Amygdala (tissue), 56 donors: Measurements from ENCODE around the gene CAPZA2.
A peak's percentile ranks its signal among the peaks of the same experiment; 100 is the strongest.
"Not testable (repeated sequence)": the region's sequence is repeated elsewhere in the genome, so short reads cannot be mapped to it uniquely, and the experiment has no call there.

Experiments
- DNase-seq, 56 donors: peaks; one replicate each; lab custom pipeline; 2025; lab: John Stamatoyannopoulos, UW

The CAPZA2 gene

DNA sequence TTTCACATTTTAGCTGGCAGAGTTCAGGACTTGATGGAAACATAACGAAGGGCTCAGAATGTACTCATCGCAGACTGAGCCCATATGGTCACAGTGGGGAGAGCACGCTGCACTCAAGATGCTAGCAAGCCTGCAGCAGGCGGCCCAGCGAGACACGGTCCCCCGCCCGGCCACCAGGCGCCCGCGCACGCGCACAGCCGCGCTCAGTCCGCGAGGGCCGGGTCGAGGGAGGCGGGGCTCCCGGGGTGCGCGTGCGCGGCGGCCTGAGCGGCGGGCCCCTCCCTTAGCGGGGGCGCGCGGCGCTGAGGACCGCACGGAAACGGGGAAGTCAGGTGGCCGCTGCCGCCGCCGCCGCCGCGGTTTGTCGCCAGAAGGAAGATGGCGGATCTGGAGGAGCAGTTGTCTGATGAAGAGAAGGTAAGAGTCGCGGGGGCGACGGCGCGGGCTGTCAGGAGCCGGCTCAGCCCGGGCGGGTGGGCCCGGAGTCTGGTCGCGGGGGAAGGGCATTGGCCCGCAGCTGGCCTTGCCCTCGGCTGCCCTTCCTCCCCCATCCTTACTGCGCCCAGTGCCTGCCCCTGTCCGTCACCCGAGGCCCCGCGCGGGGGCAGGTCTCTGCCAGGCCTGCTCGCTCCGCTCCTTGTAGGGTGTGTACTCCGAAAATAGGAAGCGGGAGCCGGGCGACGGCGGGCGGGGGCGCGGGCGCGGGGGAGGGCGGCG lies at the start of gene CAPZA2:
Gene CAPZA2 (plus strand): TSS at position 354 of the 717 bp plus-strand sequence. CDS start 25 bp downstream, at position 379.
- DNase-seq, result peak; percentile 41 to 94 (median 85)

DNA sequence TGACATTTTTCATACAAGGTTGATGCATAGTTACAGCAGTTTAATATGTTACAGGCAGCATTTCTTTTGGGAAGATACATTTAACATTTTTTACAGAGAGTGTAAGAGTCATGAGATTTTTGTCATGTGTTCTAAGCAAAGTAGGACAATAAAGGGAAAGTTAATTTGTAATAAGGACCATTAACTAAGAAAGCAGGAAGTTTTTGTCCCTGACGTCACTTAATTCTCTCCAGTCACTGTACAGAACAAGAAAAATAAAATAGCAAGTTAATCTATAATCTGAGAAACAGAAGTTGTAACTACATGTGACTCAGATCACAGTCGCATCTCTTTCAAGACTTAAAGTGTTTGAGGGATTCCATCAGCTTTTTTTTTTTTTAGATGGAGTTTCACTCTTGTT lies 49.5 kb upstream of the CAPZA2 start:
- no peak for DNase-seq

DNA sequence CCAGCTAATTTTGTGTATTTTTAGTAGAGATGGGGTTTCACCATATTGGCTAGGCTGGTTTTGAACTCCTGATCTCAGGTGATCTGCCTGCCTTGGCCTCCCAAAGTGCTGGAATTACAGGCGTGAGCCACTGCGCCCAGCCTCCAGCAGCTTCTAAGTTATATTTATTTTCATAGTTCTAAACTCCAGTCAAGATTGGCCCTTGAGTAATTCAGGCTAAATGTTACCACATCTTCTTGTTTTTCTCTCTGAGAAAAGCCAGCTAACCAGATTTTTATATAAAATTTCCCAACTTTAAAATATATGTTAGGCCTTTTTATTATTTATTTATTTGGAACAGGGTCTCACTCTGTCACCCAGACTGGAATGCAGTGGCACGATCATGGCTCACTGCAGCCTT lies 49.0 kb upstream of the CAPZA2 start:
- DNase-seq, result not testable (repeated sequence)

DNA sequence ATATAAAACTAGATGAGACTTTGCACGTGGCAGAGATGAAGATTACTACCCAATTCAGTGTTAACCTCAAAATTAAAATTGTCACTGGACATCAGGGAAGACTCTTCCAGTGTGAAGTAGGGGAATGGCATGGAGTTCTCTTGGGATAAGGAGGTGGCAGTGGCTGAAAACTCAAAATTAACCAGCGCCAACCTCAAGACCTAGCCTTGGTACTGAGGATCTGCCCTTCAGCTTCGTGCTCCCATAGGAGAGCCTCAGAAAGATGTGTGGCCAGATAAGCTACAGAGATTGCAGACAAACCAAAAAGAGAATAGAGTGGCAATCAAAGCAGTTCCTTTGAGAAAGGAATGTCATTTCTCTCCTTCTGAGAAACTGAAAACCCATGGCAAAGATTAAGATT lies 47.3 kb upstream of the CAPZA2 start:
- no peak for DNase-seq

DNA sequence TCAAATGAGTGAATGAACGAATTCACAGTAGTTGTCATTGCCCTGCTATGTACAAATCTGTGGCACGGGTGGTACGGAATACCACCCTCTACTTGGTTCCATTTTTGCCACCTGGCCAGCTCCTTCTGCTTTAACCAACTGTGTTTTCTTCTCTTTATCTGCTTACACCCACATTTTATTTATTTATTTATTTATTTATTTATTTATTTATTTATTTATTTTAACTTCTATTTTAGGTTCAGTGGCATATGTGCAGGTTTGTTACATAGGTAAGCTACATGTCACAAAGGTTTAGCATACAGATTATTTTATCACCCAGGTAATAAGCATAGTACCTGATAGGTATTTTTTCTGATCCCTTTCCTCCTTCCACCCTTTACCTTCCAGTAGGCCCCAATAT lies 42.2 kb upstream of the CAPZA2 start:
- DNase-seq, result no peak

DNA sequence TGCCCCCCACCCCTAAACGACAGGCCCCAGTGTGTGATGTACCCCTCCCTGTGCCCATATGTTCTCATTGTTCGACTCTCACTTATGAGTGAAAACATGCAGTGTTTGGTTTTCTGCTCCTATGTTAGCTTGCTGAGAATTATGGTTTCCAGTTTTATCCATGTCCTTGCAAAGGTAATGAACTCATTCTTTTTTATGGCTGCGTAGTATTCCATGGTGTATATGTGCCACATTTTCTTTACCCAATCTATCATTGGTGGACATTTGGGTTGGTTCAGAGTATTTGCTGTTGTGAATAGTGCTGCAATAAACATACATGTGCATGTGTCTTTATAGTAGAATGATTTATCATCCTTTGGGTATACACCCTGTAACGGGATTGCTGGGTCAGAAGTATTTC lies 40.7 kb upstream of the CAPZA2 start:
- DNase-seq, result not testable (repeated sequence)

DNA sequence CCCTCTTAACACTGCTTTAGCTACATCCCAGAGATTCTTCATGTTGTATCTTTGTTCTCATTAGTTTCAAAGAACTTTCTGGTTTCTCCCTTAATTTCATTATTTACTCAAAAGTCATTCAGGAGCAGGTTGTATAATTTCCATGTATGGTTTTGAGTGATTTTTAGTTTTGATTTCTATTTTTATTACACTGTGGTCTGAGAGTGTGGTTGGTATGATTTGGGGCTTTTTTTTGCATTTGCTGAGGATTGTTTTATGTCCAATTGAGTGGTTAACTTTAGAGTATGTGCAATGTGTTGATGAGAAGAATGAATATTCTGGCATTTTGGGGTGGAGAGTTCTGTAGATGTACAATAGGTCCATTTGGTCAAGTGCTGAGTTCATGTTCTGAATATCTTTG lies 37.9 kb upstream of the CAPZA2 start:
- DNase-seq, result no peak

DNA sequence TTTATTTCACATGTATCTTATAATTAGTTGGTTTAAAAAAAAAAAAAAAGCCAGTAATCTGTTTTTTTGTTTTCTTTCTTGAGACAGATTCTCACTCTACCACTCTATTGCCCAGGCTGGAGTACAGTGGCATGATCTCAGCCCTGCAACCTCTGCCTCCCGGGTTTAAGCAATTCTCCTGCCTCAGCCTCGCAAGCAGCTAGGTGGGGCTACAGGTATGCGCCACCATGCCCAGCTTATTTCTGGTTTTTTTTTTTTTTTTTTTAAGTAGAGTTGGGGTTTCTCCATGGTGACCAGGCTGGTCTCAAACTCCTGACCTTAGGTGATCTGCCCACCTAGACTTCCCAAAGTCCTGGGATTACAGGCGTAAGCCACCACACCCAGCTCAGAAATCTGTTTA lies 34.1 kb upstream of the CAPZA2 start:
- no peak for DNase-seq

DNA sequence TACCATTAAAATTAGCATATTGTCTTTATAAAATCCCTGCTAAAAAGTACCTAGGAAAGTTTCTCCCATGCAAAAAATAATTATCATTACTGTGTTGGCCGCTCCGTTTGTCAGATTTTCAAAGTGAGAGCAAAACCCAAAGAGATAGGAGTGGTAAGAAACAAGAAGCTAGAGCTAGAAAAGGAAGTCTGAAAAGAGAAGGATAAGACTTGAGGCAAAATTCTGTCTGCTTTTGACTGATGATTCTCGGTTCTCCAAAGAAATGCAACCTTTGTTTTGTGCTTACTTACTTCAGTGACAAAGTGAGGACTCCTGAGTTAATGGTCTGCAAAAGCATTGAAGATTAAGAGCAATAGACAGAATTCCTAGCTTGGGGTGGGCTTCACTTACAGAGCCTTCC lies 33.3 kb upstream of the CAPZA2 start:
- DNase-seq, result no peak

DNA sequence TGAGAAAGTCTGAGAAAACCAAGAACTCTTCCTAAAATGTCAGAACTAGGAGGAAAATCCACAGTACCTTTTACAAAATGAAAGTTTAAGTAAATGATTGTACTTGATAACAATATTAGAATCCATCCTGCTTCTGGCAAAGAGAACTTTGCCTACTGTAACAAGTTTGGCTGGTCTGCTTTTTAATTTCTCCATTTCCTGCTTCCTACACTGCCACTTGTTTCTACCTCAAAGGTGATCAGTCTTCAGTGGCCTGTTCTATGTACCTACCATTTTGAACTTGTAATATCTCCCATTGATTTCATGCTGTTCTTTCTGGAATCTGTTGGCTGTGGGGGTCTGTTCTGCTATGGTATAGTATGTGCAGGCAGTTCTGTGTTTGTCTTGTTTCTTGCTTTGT lies 32.9 kb upstream of the CAPZA2 start:
- no peak for DNase-seq

DNA sequence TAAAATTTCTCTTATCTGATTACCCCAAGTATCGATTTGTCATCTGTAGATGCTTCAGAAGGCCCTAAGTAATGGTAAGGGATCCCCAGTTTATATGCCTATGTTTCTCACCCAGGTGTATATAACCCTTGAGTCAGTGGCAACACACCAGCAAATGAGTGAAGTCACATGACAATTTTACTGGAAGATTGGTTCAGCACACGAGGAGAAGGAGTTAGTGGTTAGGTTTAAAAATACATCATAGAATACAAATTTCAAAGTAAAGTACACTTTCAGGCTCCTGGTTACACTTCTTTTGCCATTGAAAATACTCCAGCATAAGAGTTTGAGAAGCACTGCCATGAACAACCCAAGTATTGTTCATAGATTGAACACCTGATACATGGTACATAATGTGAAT lies 29.7 kb upstream of the CAPZA2 start:
- no peak for DNase-seq

DNA sequence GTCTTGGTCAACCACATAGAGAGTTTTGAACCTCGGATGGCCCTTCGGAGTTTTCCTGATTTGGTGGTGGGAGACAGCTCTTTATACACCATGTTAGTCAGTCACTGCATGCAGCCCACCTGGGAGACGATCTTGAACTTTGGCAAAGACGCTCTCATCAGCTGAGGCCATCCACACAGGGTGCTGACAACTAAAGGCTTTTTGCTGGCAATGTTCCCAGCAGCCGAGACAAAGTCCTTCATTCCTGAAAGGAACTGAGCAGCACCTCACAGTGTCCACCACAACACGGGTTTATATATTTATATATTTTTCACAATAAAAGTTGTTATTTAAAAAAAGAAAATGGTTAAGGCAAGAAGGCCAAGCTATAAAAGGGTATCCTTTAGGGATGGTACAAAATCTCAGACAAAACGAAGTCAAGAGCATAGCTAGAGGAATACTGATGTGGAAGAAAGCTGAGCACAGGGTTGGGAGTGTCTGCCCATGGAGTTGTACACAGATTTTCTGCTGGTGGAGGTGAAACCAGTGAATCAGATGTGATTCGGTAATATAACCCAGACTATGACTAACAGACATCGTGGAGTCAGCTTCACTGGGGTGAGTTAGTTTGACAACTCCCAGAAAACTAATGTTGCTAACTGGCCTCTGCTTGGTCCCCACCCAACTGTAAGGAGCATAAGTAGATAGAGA lies 27.4 kb upstream of the CAPZA2 start:
- DNase-seq, result peak in 1 of 56 donors; percentile 4

DNA sequence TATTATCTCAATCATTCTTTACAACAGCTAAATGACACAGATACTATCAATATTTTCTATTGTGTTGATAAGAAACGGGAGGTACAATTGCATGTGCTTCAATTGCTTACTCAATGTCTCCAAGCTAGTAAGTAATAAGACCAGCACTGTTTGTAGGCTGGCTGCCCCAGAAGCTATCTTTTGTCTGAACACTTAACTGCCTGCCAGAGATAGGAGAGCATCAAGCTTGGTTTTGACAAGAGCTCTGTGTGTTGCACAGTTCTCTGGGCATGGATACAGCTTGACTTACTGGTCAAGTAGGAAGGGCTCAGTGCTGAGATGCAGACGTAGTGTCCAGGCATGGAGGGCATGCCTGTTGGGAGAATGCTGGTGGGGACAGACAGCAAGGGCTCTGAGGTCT lies 26.3 kb upstream of the CAPZA2 start:
- no peak for DNase-seq

DNA sequence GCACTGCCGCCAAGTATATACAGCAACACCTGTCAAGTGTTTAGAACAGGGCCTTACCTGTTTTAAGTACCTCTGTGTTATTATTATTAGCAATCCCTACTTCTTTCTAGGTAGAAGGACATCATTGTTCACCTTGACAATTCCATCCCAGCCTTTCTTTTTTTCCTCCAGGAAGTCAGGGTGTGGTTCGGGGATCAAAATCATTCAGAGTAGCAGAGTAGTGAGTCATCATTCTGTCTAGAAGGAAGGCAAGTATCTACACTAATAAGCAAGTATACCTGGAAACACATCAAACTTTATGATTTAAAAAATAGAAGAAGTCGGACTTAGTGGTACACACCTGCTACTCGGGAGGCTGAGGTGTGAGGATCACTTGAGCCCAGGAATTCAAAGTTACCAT lies 25.5 kb upstream of the CAPZA2 start:
- no peak for DNase-seq

DNA sequence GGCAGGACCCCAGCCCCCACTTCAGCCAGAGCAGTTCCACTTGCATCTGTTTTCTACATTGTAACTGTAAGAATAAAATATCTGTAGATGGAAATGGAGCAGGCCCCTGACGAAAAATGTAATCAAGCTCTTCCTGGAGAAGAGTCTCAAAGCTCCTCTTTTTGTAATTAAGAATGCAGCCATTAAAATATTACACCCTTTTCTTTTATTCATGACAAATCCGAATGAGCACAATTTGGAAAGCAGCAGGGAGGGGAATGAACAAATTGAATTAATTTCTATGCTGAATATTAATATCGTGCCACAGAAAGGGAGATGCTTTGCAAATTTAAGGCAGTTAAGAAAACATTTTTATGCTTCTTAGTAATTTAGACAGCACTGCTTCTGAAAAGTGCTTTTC lies 24.8 kb upstream of the CAPZA2 start:
- no peak for DNase-seq

DNA sequence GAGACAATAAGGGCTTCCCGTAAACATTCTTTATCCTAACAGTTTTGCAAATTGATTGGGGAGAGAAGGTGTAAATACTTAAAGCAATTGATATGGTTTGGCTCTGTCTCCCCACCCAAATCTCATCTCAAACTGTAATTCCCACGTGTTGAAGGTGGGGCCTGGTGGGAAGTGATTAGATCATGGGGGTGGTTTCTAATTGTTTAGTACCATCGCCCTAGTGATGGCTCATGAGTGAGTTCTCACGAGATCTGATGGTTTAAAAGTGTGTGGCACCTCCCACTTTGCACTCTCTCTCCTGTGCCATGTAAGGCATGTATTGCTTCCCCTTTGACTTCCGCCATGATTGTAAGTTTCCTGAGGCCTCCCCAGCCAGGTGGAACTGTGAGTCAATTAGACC lies 22.1 kb upstream of the CAPZA2 start:
- DNase-seq, result no peak

DNA sequence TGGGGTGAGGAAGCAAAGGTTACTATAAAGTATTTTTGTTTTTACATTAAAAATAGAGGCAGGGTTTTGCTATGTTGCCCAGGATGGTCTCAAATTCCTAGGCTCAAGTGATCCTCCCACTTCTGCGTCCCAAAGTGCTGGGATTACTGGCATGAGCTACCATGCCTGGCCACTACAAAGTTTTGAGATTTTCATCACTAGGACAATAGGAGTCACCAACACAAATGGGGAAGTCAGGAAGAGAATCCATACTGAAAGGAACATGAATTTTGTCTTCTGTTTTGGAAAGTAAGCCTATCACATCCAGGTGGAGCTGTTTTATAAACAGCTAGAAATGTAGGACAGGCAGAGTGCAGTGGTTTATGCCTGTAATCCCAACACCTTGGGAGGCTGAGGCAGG lies 20.0 kb upstream of the CAPZA2 start:
- DNase-seq, result no peak

DNA sequence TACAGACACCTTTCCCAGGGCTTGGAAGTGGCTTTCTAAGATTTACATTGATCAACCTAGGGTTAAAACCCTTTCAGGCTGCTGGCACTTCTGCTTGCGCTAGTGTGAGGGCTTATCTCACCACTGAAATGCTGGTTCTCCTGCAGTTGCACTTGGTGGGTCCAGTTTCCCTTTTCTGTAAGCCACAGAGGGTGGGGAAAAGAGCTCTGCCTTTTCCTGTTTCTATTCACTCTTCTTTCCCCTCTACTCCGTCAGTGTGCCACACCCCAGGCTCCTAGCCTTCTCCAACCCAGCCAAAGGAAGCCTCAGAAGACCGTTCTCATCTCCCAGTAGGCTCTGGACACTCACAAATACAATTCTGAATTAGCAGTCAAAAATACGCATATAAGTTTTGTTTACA lies 19.0 kb upstream of the CAPZA2 start:
- DNase-seq, result no peak

DNA sequence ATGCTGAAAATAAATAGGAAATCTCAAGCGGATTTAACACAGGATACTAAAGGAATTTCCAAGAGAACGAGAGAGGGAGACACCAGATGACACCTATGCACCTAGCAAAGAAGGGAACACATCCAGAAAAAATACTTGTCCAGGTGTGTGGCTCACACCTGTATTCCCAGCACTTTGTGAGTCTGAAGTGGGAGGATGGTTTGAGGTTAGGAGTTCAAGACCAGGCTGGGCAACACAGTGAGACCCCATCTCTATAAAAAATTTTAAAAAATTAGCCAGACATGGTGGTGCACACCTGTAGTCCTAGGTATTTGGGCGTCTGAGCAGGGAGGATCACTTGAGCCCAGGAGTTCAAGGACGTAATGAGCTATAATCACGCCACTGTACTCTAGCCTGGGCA lies 11.2 kb upstream of the CAPZA2 start:
- no peak for DNase-seq

DNA sequence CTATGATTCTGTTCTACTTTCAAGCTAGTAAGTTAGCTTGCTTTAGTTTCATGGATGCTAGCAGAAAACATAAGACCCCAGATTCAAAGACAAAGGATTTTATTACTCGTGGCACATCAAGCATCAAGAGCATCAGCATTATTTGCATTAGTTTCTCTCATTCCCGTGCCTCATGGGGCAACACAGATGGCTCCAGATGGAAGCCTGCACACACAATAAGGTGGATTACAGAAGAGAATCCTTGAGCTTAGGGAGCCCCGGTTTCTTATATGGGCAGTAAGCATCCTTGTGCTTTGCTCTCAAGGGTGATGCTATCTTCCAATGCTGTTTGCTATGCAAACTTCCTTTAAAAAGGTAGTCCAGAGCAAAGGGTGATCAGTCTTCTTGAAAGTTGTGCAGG lies 10.7 kb upstream of the CAPZA2 start:
- DNase-seq, result no peak

DNA sequence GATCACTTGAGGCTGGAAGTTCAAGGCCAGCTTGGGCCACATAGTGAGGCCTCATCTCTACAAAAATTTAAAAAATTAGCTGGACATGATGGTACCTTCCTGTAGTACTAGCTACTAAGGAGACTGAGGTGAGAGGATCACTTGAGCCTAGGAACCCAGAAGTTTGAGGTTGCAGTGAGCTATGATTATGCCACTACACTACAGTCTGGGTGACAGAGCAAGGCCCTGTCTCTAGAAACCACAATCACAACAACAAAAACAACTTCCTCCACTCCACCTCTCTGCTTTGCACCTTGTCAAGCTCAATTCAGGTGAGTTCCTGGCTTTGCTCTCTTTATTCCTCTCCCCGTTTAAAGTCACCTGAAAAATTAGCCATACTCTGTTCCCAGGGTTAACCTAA lies 8.3 kb upstream of the CAPZA2 start:
- no peak for DNase-seq

DNA sequence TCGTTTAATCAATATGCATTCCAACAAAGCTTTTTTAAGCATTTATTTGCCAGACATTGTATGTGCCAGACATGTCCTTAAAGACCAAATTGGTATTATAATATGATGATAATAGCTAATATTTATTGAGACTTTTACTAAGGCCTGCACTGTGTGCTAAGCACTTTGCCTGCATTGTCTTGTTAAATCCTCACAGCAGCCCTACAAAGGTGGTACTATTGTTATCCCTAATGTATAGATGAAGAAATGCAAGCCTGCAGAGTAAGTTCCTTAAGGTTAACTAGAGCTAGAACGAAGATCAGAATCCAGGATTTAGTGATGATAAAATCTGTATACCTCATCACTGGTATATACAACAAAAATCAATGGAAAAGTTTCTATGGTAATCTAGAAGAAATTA lies 5.3 kb upstream of the CAPZA2 start:
- no peak for DNase-seq

DNA sequence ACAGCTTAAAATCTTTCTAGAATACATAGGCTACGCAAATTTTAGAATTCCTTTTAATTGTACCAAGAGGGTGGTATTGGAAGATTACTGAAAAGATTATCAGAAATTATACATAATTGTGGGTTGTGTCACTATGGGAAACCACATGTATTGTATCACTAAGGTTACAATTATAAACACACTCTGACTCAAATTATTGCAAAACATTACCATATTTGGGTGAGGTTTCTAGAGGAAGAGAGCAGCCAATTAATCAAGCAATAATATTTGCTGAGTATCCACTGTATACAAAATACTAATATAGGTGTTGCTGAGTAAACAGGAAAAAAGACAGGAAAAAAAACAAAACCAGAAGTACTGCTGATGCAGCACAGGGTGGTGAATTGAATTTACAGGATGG lies 3.1 kb upstream of the CAPZA2 start:
- no peak for DNase-seq
